NCI-H774 (cell line): Measurements from ENCODE around the gene USP25.
"Not testable (repeated sequence)": the region's sequence is repeated elsewhere in the genome, so short reads cannot be mapped to it uniquely, and the experiment has no call there.

Experiments used
- DNase-seq: peaks from one replicate; lab custom pipeline; 2025; lab: John Stamatoyannopoulos, UW

Gene USP25

GRCh38 chr21:15732290-15732995 is 2.7 kb downstream of the USP25 start:
- DNase-seq: peak; percentile 39

- no peak for DNase-seq
Observed at GRCh38 chr21:15732996-15733329, 3.2 kb downstream of the USP25 start.

- no peak for DNase-seq
Observed at GRCh38 chr21:15735409-15735808, 5.6 kb downstream of the USP25 start.

DNA sequence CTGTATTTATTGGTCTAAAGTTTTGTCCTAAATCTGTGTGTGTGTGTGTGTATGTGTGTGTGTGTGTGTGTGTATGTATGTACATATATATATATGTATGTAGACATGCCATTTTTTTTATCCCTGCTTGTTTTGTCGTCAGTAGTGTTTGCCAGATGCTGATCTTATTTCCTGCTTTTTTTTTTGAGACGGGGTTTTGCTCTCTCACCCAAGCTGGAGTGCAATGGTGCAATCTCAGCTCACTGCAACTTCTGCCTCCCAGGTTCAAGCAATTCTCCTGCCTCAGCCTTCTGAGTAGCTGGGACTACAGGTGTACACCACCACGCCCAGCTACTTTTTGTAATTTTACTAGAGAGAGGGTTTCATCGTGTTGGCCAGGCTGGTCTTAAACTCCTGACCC is 6.1 kb downstream of the USP25 start:
- DNase-seq: not testable (repeated sequence)

GRCh38 chr21:15738779-15739178 is 9.0 kb downstream of the USP25 start:
- DNase-seq: not testable (repeated sequence)

GRCh38 chr21:15740383-15740782 is 10.6 kb downstream of the USP25 start:
- DNase-seq: no peak

DNA sequence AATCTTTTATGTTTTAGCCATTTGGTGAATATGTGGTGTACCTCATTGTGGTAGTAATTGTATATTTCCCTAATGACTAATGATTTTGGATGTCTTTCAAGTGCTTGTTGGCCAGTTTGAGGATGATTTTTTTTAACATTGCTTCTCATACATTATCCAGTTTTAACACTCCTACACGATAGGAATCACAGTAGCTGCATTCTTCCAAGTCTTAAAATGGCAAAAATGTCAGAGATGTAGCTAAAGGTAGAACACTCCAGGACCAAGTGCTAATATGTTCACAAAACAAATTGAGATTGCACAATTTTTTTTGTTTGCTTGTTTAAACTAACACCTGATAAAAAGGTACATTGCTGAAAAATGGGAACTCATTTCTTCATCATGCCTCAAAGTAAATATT is 11.7 kb downstream of the USP25 start:
- no peak for DNase-seq

DNA sequence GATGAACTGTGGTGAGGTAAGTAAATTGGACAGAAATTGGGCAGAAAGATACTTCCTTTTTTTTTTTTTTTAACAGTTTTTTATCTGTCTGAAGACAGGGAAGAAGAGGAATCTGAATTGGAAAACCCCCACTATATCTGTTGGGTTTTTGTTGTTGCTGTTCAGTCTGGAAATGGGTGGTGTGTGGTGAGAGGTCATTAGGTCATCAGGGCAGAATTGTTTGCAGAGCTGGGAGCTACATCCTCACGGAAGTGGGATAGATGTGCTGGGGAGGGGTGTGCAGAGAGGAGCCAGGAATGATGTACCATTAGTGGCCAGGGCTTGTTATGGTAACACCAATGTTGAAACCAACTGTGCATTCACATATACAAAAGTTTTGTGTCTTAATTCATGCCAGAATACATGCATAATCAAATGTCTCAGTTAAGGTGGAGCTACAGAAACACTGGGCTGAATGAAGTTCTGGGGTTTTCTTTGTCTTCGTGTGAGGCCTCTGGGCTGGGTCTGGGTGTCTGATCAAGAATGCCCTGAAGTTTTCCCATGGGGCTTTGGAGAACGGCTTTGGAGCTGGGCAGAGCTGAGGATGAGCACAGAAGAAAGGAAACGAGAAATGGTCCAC is 12.4 kb downstream of the USP25 start:
- no peak for DNase-seq

- no peak for DNase-seq
Observed at GRCh38 chr21:15742694-15743093, 12.9 kb downstream of the USP25 start.

- DNase-seq: no peak
Observed at GRCh38 chr21:15743593-15743992, 13.8 kb downstream of the USP25 start.

DNA sequence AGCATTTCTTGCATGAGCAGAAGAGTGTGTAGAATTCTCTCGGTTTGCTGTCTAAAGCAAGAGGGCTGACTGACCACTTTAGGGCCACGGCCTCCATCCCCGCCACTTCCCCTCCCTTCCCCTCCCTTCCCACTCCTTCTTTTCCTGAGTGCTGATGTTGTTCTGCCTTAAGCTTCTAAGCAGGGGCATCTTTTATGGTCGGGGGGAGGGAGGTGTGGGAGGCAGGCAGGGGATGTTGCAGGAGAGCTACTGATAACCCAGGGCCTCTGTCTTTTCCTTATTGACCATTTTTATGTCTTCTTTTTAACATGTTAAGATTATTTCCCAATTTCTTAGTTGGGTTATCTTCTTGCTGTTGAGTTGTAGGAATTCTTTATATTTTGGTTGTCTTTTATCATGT is 15.1 kb downstream of the USP25 start:
- no peak for DNase-seq

- no peak for DNase-seq
Observed at GRCh38 chr21:15748586-15748985, 18.8 kb downstream of the USP25 start.

- no peak for DNase-seq
Observed at GRCh38 chr21:15749082-15749860, 19.5 kb downstream of the USP25 start.

DNA sequence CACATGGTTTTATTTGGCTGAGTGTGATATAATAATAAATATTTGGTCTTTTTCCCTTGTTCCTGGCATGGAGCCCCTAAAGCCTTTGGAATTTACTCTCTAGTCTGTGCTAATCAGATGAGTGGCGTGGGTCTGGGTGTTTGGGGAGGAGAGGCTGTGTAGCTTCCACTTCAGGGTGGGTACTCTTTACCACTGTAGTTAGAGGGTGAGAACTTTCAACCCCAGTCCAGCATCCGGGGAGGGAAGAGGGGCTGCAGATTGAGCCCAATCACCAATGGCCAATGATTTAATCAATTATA is 20.0 kb downstream of the USP25 start:
- DNase-seq: no peak

- no peak for DNase-seq
Observed at GRCh38 chr21:15751037-15751436, 21.3 kb downstream of the USP25 start.

DNA sequence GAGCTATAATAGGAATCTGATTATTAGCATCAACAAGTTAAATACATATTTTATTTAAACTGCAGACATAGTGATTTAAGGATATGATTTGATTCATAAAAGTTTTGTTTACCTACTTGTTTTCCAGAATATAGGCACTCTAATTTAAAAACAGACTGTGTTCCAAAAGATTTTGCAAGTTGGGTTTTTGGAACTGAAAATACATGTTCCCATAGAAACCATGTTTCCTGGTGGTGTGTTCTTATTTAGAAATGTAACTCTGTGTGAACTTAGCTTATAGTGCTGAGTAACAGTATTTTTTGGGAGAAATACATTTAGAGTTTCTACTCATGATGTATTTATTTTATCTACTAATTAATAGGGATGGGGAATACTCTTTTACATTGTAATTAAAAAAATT is 21.8 kb downstream of the USP25 start:
- DNase-seq: no peak

- DNase-seq: no peak
Observed at GRCh38 chr21:15752763-15753407, 23.1 kb downstream of the USP25 start.

DNA sequence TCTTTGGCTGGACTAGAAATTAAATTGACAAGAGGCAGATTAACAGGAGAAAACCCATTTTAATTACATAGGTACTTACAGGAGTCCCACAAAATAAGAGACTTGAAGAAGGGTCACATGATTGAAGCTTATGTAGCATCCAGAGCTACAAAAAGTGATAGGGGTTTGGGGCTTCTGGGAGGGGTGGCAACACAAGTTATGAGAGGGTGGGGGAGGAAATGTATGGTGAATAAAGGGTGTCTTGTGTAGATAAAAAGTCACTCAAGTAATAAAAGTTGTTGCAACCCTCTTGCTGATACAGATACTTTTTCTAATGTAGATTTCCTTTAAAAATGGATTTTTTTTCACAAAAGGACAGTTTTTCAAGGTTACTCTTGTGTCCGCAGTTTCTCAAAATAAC is 24.0 kb downstream of the USP25 start:
- DNase-seq: no peak

GRCh38 chr21:15754640-15755039 is 24.9 kb downstream of the USP25 start:
- DNase-seq: no peak

DNA sequence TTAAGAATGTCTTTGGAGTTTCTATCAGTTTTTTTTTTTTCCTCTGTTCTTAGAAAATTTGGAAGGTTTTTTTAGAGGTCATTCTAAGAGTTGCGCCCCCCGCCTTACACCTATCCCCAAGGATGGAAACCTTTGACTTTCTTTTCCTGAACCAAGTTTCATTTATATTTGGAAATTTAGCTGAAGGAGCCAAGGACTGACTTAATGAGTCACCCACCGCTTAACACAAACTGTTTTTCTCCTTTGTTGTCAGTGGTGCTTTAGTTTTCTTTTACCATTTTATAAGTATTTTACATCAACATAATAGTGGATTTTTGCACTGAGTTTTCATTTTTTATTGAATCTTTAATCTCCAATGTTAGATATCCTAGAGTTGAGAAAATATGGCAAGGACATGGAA is 25.3 kb downstream of the USP25 start:
- DNase-seq: no peak

DNA sequence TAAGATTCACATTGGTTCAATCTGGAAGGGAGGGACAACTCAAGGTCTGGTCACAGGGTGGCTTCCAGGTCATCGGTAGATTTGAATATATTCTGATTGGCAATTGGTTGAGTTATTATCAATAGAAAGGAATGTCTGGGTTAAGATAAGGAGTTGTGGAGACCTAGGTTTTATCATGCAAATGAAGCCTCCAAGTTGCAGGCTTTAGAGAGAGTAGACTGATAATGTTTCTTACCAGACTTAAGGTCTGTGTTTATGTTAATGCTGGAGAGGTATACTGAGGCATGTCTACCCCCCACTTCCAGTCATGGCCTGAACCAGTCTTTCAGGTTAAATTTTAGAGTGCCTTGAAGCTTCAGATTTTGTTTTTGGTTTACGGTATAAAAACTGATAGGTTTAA is 29.7 kb downstream of the USP25 start:
- no peak for DNase-seq

GRCh38 chr21:15761507-15762100 is 31.8 kb downstream of the USP25 start:
- DNase-seq: no peak

- DNase-seq: no peak
Observed at GRCh38 chr21:15763359-15763758, 33.6 kb downstream of the USP25 start.
